Epithelial cell of proximal tubule (primary cell): ENCODE results near the gene KRT82. TPM values are rescaled to one million over a fixed set of nuclear protein-coding genes. Genes with fewer than 3 reads are reported as not detected.

Source experiments
- DNase-seq: peaks from one replicate; pipeline ENCODE4 v3.0.0-alpha.2; 2011; ENCODE audit warnings: low read depth
- H3K4me3 ChIP-seq: 2 replicates; pipeline ENCODE4 v1.5.1; 2011; ENCODE audit warnings: low read depth, mild to moderate bottlenecking, low read length
- CTCF ChIP-seq: conservative IDR thresholded peaks from 2 replicates; pipeline ENCODE4 v1.5.1; 2012; ENCODE audit warnings: low read depth, mild to moderate bottlenecking, low read length
- total RNA-seq: library from RNA; depleted of rRNA; stranded (reverse); fragments of >200 nt; gene quantifications from 2 replicates; pipeline ENCODE4 v1.2.3, GENCODE V29; 2015

Gene KRT82
- total RNA-seq, 1 donor from 2014 or later = not detected

DNA sequence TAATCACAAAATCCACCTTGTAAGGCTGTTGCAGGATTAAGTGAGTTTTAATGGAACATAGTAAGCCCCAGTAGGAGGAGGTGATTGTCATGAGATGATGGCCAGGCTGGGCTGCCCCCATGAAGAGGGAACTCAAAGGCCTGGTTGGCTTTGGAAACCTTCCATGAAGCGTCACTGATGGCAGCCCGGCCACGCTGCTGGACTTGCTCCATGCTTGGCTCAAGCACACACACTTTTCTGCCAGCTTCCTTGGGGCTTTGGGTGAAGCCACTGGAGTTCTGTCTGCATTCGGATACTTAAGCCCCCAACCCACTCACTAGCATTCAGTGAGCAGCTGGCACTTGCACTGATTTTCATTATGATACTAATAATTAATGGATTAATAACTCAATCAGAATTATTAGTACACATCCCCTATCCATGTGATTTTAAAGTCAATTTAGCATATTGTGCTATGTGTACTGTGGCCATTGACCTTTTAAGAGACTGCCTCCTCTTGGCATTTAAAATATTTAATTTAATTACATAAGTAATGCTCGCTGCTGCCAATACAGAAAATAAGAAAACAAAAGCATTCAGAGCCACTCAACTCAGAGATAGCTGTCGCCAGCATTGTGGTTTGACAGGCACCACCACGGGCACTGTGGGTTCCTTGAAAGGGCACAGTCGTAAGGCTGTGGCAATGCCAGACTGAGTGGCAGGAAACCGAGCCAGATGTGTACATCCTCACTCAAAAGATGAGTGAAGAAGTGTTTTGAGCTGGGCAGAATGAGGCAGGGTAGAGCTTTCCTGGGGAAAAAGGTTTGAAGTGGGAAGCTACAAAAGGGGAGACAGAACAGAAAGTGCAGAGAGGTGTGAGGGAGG, 54.7 kb downstream of the KRT82 start:
- no peak for DNase-seq
- no peak for TF ChIP-seq CTCF
- H3K4me3 ChIP-seq = no peak overlapping the region

DNA sequence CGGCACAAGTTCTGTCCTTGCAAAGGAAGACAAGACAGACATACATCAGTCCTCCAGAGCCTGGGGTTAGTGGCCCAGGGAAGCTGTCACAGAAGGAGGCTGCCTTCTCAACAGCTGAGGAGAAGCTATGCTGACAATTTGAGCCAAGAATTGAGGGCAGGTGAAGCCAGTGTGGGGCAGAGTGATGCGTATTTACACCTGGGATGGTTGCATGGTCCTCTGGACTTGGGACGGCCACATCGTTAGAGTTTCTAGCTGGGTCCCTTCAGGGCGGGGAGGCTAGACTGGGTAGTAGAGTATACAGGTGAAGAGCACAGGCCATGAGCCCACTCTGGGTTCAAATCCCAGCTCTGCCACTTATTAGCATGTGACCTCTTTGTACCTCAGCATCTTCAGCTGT, 55.3 kb downstream of the KRT82 start:
- H3K4me3 ChIP-seq = no peak overlapping the region
- TF ChIP-seq CTCF = no peak
- no peak for DNase-seq

DNA sequence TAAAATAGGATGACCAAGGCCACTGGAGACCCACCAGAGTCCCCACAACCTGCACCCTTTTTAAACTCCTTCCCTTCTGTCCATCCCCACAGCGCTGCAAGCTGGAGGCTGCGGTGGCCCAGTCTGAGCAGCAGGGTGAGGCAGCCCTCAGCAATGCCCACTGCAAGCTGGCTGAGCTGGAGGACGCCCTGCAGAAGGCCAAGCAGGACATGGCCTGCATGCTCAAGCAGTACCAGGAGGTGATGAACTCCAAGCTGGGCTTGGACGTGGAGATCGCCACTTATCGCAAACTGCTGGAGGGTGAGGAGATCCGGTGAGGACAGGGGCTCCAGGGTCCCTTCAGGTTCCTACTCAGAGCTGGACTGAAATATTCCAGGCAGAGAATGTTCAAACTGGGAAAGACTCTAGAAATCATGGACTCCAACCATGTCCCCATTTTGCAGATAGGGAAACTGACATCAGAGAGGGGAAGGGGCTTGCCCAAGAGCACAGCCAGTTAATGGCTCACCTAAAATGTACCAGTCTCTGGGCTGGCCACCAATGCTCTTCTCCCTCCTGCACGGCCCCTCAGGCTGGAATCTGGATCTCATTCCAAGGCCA, 56.0 kb downstream of the KRT82 start:
- no peak for DNase-seq
- no peak overlapping the region for H3K4me3 ChIP-seq
- no peak for TF ChIP-seq CTCF

- no peak overlapping the region for H3K4me3 ChIP-seq
- no peak for TF ChIP-seq CTCF
- DNase-seq = peak; percentile 37
Measured at GRCh38 chr12:52349196-52349595, 56.9 kb downstream of the KRT82 start.

- no peak for DNase-seq
- no peak overlapping the region for H3K4me3 ChIP-seq
- TF ChIP-seq CTCF = no peak
Measured at GRCh38 chr12:52347551-52348510, 58.3 kb downstream of the KRT82 start.

DNA sequence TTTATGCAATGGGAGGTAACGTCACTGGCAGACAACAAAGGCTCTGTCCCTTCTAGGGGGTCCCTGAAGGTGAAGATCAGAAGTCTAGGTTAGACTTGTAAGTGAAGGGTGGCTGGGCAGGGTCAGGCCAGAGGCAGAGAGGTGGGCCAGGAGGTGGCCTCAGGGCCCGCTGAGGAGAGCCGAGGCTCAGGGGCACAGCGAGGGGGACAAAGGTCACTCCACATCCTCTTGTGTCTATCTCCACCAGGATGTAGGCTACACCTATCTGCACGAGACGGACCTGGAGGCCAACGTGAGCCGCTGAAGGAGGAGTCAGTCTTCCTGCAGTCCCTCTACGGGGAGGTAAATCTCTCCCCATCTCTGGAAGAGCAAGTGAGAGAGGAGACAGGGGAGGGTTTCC, 59.1 kb downstream of the KRT82 start:
- H3K4me3 ChIP-seq = no peak overlapping the region
- TF ChIP-seq CTCF = no peak
- DNase-seq = no peak
